A549 treated with ZK216348 at 1 μM for 4 hours (cell line): ENCODE results near the gene FANCD2. TPM values are rescaled to one million over a fixed set of nuclear protein-coding genes. Genes with fewer than 3 reads are reported as not detected.

Experiments used
- total RNA-seq: library from RNA; stranded (reverse); fragments of 200-300 nt; extraction: Qiagen RNA extraction; gene quantifications from 5 replicates; pipeline ENCODE4 v1.2.3, GENCODE V29; 2022; ENCODE audit warnings: low read depth

FANCD2 gene
- total RNA-seq = 18.3 to 24.5 TPM (median 19.5 TPM) in 5 replicates

DNA sequence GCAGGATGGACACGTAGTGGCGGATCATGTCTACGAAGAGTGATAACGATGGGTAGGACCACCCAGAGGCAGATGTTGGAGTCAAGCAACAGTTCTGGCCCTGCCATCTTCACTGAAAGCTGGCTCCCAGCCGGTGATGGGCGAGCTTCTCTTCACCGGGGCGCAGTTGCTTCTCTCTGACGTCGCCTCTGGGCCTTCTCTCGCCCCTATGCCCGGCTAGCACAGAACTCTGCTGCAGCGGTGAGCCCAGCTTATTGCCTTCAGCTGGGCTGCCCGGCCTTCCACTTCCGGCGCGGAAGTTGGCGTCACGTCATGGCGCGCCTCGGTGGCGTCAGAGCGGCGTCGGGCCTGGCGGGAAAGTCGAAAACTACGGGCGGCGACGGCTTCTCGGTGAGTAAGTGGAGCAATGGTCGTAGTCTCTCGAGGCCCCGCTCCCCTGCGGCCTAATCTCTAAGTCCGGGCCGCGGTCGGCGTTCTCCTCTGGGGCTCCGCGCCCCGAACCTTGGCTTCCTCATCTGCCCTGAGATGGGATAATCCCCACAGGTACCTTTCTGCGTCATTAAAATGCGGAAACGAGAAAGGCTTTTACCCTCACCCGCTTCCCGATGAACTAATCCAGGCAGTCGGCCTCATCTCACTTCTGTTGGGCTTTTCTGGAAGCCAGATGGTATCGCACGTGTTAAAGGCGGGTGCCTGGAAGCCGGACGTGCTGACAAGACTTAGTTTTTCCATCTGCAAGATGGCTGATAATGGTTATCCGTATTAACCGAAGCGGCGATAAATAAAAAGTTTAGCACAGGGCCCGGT lies at the start of gene FANCD2:
TSS of gene FANCD2 (plus strand) at position 354 of the 807 bp plus-strand sequence. CDS start 2,221 bp downstream, outside the sequence.

DNA sequence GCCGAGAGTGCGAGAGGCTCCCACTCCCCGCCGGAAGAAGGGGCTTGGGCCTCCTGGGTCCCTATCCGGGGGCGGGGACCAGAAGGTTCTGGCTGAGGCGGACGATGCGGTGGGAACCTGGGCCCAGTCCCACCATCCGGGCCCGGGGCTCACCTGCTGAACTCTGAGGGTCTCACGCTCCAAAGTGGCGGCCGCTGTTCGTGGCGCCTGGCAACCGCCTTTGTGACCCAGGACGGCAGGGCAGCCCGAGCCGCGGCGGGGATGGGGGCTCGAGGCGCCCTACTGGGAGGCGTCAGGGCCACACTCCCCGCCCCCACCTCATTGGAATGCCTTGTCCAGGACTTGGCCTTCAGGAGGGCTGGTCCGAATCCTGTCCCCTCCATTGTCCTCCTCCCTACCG lies 81.9 kb downstream of the FANCD2 start, which contains the start of gene FANCD2OS:
TSS of gene FANCD2OS (minus strand) at position 165 of the 400 bp plus-strand sequence. CDS start 3,481 bp downstream, outside the sequence.

GRCh38 chr3:10115326-10116137 lies 89.3 kb downstream of the FANCD2 start, which contains the start of gene BRK1:
TSS of gene BRK1 (plus strand) at chr3:10115675. CDS start at chr3:10115702, 27 bp downstream.

Other genes with a start within 250 kb of the FANCD2 start
- 52.0 to 62.4 TPM (median 59.5 TPM) in 5 replicates for gene TADA3, start 234.0 kb upstream of the FANCD2 start, total RNA-seq
- gene ARPC4, start 233.4 kb upstream of the FANCD2 start, total RNA-seq = 142 to 221 TPM (median 156 TPM) in 5 replicates
- 5.3 to 8.0 TPM (median 6.6 TPM) in 5 replicates for gene TTLL3, start 216.2 kb upstream of the FANCD2 start, total RNA-seq
- 36.5 to 61.4 TPM (median 53.3 TPM) in 5 replicates for gene RPUSD3, start 182.4 kb upstream of the FANCD2 start, total RNA-seq
- gene CIDEC, start 146.2 kb upstream of the FANCD2 start, total RNA-seq = 26.1 to 42.7 TPM (median 29.8 TPM) in 5 replicates
- 72.0 to 87.1 TPM (median 82.0 TPM) in 5 replicates for gene JAGN1, start 135.8 kb upstream of the FANCD2 start, total RNA-seq
- 1.1 to 4.2 TPM (median 1.5 TPM) in 5 replicates for gene IL17RE, start 123.6 kb upstream of the FANCD2 start, total RNA-seq
- gene IL17RC, start 109.3 kb upstream of the FANCD2 start, total RNA-seq = 15.2 to 24.5 TPM (median 18.9 TPM) in 5 replicates
- gene CRELD1, start 92.6 kb upstream of the FANCD2 start, total RNA-seq = 8.1 to 15.6 TPM (median 13.7 TPM) in 5 replicates
- 0.66 to 1.8 TPM (median 1.5 TPM) in 5 replicates for gene PRRT3, start 74.0 kb upstream of the FANCD2 start, total RNA-seq
- gene EMC3, start 39.6 kb upstream of the FANCD2 start, total RNA-seq = 109 to 129 TPM (median 119 TPM) in 5 replicates
- gene FANCD2OS, start 81.8 kb downstream of the FANCD2 start, total RNA-seq = not detected in 5 replicates
- gene BRK1, start 89.2 kb downstream of the FANCD2 start, total RNA-seq = 168 to 188 TPM (median 174 TPM) in 5 replicates
- gene VHL, start 115.3 kb downstream of the FANCD2 start, total RNA-seq = 26.4 to 35.6 TPM (median 31.2 TPM) in 5 replicates
- 17.2 to 22.0 TPM (median 20.3 TPM) in 5 replicates for gene IRAK2, start 138.5 kb downstream of the FANCD2 start, total RNA-seq
- 30.1 to 40.3 TPM (median 34.6 TPM) in 5 replicates for gene TATDN2, start 222.0 kb downstream of the FANCD2 start, total RNA-seq